K562 (cell line): ENCODE results near the gene BACE2. TPM values are rescaled to one million over a fixed set of nuclear protein-coding genes. Genes with fewer than 3 reads are reported as not detected.

ENCODE experiments used
- ATAC-seq: fragments of 200-7000 bp; cut with Tn5 transposase; 3 replicates; pipeline ENCODE4 v1.9.1; 2020; ENCODE audit warnings: moderate library complexity
- BruUV-seq: library from RNA; stranded (reverse); fragments of 400-500 nt; replicated peaks from 2 replicates; lab custom pipeline; 2021; lab: Mats Ljungman, UMichigan
- CTCF ChIA-PET: fragments of 300-600 bp; formaldehyde crosslinking; extraction: SDS; loops from one replicate; lab custom pipeline; 2021; ENCODE audit warnings: low intra/inter-chr PET ratio; lab: Yijun Ruan, JAX
- POLR2A ChIA-PET: fragments of 300-600, 350-650 bp; sonication (Branson Sonifier 250); formaldehyde crosslinking; extraction: SDS; loops from one replicate; lab custom pipeline; 2021; ENCODE audit warnings: antibody characterized with exemption, inconsistent platforms; lab: Yijun Ruan, JAX
- DNase-seq, 4 experiments: peaks; one replicate each; pipeline versions ENCODE4 v3.0.0 to v3.0.0-alpha.2; 2011 to 2018; ENCODE audit warnings: low spot score in 3 of 4, mixed read lengths in 3 of 4; ENCODE audit errors: extremely low read depth in 1 of 4
- FAIRE-seq: peaks from 2 replicates; lab custom pipeline; 2011; peaks lifted over from hg19 to GRCh38; lab: Jason Lieb, UNC
- H2AFZ ChIP-seq: 2 replicates; pipeline ENCODE4 v1.6.0; 2011; ENCODE audit warnings: low read depth, low read length, control low read depth, inconsistent platforms
- H3K27ac ChIP-seq: fragments of 200-600 bp; 3 replicates; pipeline ENCODE4 v1.8.0; 2011; ENCODE audit warnings: low read depth, mild to moderate bottlenecking, control low read depth, inconsistent platforms, low read length, moderate library complexity, mixed read lengths; ENCODE audit errors: extremely low read depth
- H3K27me3 ChIP-seq, 2 experiments: fragments of 300-600 bp in 1 of 2; 2 replicates in 1 of 2; 3 replicates in 1 of 2; pipeline versions ENCODE4 v1.6.0 to v1.8.0; 2011; ENCODE audit warnings: inconsistent platforms in 2 of 2, low read length in 2 of 2, mild to moderate bottlenecking in 1 of 2, mixed read lengths in 1 of 2, moderate library complexity in 1 of 2; ENCODE audit not compliant: control insufficient read depth in 2 of 2, insufficient read depth in 2 of 2
- H3K36me3 ChIP-seq: fragments of 300-600 bp; 3 replicates; pipeline ENCODE4 v1.8.0; 2011; ENCODE audit warnings: mild to moderate bottlenecking, low read length, inconsistent platforms; ENCODE audit not compliant: control insufficient read depth, insufficient read depth
- H3K4me1 ChIP-seq, 2 experiments: fragments of 200-600 bp in 1 of 2; replicated peaks in 1 of 2; 2 replicates in 1 of 2; 3 replicates in 1 of 2; pipeline versions ENCODE4 v1.5.1 to v1.8.0; 2011; ENCODE audit warnings: inconsistent platforms in 2 of 2, low read length in 2 of 2, mild to moderate bottlenecking in 1 of 2, mixed read lengths in 1 of 2, moderate library complexity in 1 of 2; ENCODE audit not compliant: control insufficient read depth in 2 of 2, insufficient read depth in 2 of 2
- H3K4me2 ChIP-seq: 2 replicates; pipeline ENCODE4 v1.6.1; 2011; ENCODE audit warnings: low read length, control low read depth, inconsistent platforms, mixed read lengths; ENCODE audit not compliant: insufficient read depth
- H3K4me3 ChIP-seq: fragments of 200-600 bp; sonication (generic), shearing (Covaris generic); 2 replicates; pipeline ENCODE4 v1.5.1; 2016; ENCODE audit warnings: control low read depth, inconsistent platforms
- H3K79me2 ChIP-seq: fragments of 200-600 bp; 3 replicates; pipeline ENCODE4 v1.8.0; 2011; ENCODE audit warnings: low read length, inconsistent platforms; ENCODE audit not compliant: control insufficient read depth, insufficient read depth
- H3K9ac ChIP-seq, 2 experiments: 2 replicates each; pipeline versions ENCODE4 v1.6.0 to v1.6.1; 2011; ENCODE audit warnings: low read depth in 2 of 2, low read length in 2 of 2, control low read depth in 1 of 2, inconsistent platforms in 1 of 2, mild to moderate bottlenecking in 1 of 2, mixed read lengths in 1 of 2; ENCODE audit not compliant: insufficient read depth in 1 of 2
- H3K9me1 ChIP-seq: one replicate; pipeline ENCODE4 v1.6.0; 2011; ENCODE audit warnings: inconsistent platforms, mild to moderate bottlenecking, low read length, moderate library complexity; ENCODE audit not compliant: control insufficient read depth, insufficient read depth
- H3K9me3 ChIP-seq: replicated peaks from 2 replicates; pipeline ENCODE4 v1.5.1; 2011; ENCODE audit warnings: low read depth, low read length, inconsistent platforms; ENCODE audit not compliant: control insufficient read depth, insufficient read depth
- H4K20me1 ChIP-seq: replicated peaks from 2 replicates; pipeline ENCODE4 v1.6.1; 2011; ENCODE audit warnings: low read length, inconsistent platforms, mixed read lengths; ENCODE audit not compliant: control insufficient read depth, insufficient read depth
- BHLHE40 ChIP-seq: IDR thresholded peaks from 2 replicates; pipeline ENCODE4 v1.6.1; 2011; ENCODE audit warnings: low read length, improper control_type of control experiment
- DNMT1 ChIP-seq: fragments of 450-650 bp; IDR thresholded peaks from 2 replicates; pipeline ENCODE4 v1.6.1; 2016; ENCODE audit warnings: antibody characterized with exemption, mild to moderate bottlenecking
- DPF2 ChIP-seq: fragments of 450-650 bp; IDR thresholded peaks from 2 replicates; pipeline ENCODE4 v1.6.1; 2016
- ELF4 ChIP-seq: fragments of 450-650 bp; formaldehyde crosslinking; IDR thresholded peaks from 2 replicates; pipeline ENCODE4 v1.4.0; 2022; ENCODE audit warnings: missing genetic modification characterization
- HMG20A ChIP-seq: fragments of 450-650 bp; formaldehyde crosslinking; conservative IDR thresholded peaks from 2 replicates; pipeline ENCODE4 v1.4.0; 2020; ENCODE audit warnings: mild to moderate bottlenecking, mixed read lengths
- MLLT1 ChIP-seq, 2 experiments: fragments of 450-650 bp; IDR thresholded peaks; 2 replicates each; pipeline ENCODE4 v1.6.1; 2016
- SMC3 ChIP-seq: conservative IDR thresholded peaks from 2 replicates; pipeline ENCODE4 v1.6.1; 2011; ENCODE audit warnings: low read depth, low read length, improper control_type of control experiment; ENCODE audit not compliant: insufficient read depth
- SRSF9 ChIP-seq: fragments of 200-400 bp; formaldehyde crosslinking; IDR thresholded peaks from 2 replicates; pipeline ENCODE4 v1.6.1; 2017; ENCODE audit warnings: low read depth, low read length, borderline replicate concordance
- ZNF197 ChIP-seq: fragments of 200-800 bp; sonication (Bioruptor generic); IDR thresholded peaks from 2 replicates; pipeline ENCODE4 v1.6.1; 2016; ENCODE audit warnings: low read depth, missing genetic modification characterization, missing compliant biosample characterization
- ZSCAN29 ChIP-seq: fragments of 450-650 bp; IDR thresholded peaks from 2 replicates; pipeline ENCODE4 v1.6.1; 2017
- WGBS: fragments of 100-300 bp; shearing (Covaris generic); methylation state at CpG from one replicate; pipeline ENCODE4 v1.1.6; 2016; ENCODE audit warnings: low coverage, mixed read lengths; ENCODE audit not compliant: insufficient coverage; ENCODE audit errors: missing lambda C conversion rate; 5-methylcytosine and 5-hydroxymethylcytosine counted together
- in situ Hi-C: fragments of 300-500 bp; cut with MboI; formaldehyde crosslinking; loops from 4 replicates; pipeline ENCODE4 v1.15.0; 2018; ENCODE audit warnings: inconsistent platforms, mixed read lengths
- intact Hi-C: fragments of 100-400 bp; cut with micrococcal nuclease; formaldehyde crosslinking; loops from 2 replicates; pipeline ENCODE4 v1.14.2; 2022
- polyA plus RNA-seq, 8 experiments: library from polyadenylated mRNA; depleted of rRNA in 4 of 8; stranded (reverse) in 5 of 8; unstranded in 3 of 8; fragments of >200 nt; fragmentation: Nextera tagmentation in 2 of 8; fragmentation: Illumina TruSeq in 1 of 8; extraction: Ambion mirVana in 2 of 8; extraction: Trizol in 1 of 8; gene quantifications; 2 replicates each; pipeline versions ENCODE4 v1.2.1 to v1.2.3, GENCODE V29; 2011 to 2014; ENCODE audit warnings: inconsistent platforms in 1 of 8, missing spikeins in 1 of 8
- total RNA-seq, 7 experiments: library from RNA; depleted of rRNA in 6 of 7; stranded (reverse); fragments of >200 nt in 6 of 7; fragmentation: Illumina TruSeq in 2 of 7; extraction: Trizol in 2 of 7; gene quantifications; 2 replicates each; pipeline versions ENCODE4 v1.2.1 to v1.2.3, GENCODE V29; 2011 to 2021; ENCODE audit warnings: low replicate concordance in 1 of 7
- TF ChIP-seq, protein P1 (sequence below): sonication (generic); formaldehyde crosslinking; IDR thresholded peaks from 2 replicates; pipeline ENCODE4 v1.9.0; 2022; ENCODE audit warnings: mild to moderate bottlenecking, missing genetic modification reagents
- TF ChIP-seq, protein P2 (sequence below): sonication (generic); formaldehyde crosslinking; IDR thresholded peaks from 2 replicates; pipeline ENCODE4 v1.8.0; 2022; ENCODE audit warnings: mild to moderate bottlenecking, missing genetic modification reagents

Gene BACE2
- total and polyA plus RNA-seq, 9 of the 15 experiments (the other 6 are each of a cell fraction or from before 2014, with no cell fraction given), result 0.05 to 0.24 (median 0.15) TPM; not detected in 2

GRCh38 chr21:41137401-41137800, 30.6 kb upstream of the BACE2 start:
- intact Hi-C loops (no loop called here), in situ Hi-C loops (no loop called here)
- DNase-seq (no peak), FAIRE-seq (no peak), ATAC-seq (no peak)
- CTCF ChIA-PET, result no interaction called here
- H3K4me3 ChIP-seq, result no peak overlapping the region
- no peaks in the 10 kb centered on the region for H3K9me1 ChIP-seq
- no peaks in the 10 kb centered on the region for H3K9me3 ChIP-seq
- H3K27me3 ChIP-seq, result peaks cover under 1 to 18% of the 10 kb centered on the region in 2 experiments; a peak in 3 of 5 replicates
- H2AFZ ChIP-seq, result no peak overlapping the region
- WGBS, result 0% methylated on average over 8 of the region's 8 CpGs
- no peak overlapping the region for H3K27ac ChIP-seq
- H4K20me1 ChIP-seq, result no peaks in the 10 kb centered on the region
- POLR2A ChIA-PET, result interaction anchor here (0.8 to 1.2 kb wide), 2 partner anchors 15 to 45 kb away, joined by 3 to 4 read pairs; no protein-coding TSS in a partner anchor
- H3K79me2 ChIP-seq, result no peaks in the 10 kb centered on the region
- no TSS peak for BruUV-seq
- TF ChIP-seq ZSCAN29 (no peak), SRSF9 (no peak), MLLT1 (IDR thresholded peaks at IDR 0.05) (no peak), DPF2 (no peak), DNMT1 (no peak), HMG20A (CRISPR knock-in tag) (no peak), ELF4 (CRISPR knock-in tag) (no peak), SMC3 (no peak), BHLHE40 (no peak), ZNF197 (no peak)
- TF ChIP-seq, protein P1, sequence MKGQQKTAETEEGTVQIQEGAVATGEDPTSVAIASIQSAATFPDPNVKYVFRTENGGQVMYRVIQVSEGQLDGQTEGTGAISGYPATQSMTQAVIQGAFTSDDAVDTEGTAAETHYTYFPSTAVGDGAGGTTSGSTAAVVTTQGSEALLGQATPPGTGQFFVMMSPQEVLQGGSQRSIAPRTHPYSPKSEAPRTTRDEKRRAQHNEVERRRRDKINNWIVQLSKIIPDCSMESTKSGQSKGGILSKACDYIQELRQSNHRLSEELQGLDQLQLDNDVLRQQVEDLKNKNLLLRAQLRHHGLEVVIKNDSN (CRISPR knock-in tag), result no peak
- TF ChIP-seq, protein P2, sequence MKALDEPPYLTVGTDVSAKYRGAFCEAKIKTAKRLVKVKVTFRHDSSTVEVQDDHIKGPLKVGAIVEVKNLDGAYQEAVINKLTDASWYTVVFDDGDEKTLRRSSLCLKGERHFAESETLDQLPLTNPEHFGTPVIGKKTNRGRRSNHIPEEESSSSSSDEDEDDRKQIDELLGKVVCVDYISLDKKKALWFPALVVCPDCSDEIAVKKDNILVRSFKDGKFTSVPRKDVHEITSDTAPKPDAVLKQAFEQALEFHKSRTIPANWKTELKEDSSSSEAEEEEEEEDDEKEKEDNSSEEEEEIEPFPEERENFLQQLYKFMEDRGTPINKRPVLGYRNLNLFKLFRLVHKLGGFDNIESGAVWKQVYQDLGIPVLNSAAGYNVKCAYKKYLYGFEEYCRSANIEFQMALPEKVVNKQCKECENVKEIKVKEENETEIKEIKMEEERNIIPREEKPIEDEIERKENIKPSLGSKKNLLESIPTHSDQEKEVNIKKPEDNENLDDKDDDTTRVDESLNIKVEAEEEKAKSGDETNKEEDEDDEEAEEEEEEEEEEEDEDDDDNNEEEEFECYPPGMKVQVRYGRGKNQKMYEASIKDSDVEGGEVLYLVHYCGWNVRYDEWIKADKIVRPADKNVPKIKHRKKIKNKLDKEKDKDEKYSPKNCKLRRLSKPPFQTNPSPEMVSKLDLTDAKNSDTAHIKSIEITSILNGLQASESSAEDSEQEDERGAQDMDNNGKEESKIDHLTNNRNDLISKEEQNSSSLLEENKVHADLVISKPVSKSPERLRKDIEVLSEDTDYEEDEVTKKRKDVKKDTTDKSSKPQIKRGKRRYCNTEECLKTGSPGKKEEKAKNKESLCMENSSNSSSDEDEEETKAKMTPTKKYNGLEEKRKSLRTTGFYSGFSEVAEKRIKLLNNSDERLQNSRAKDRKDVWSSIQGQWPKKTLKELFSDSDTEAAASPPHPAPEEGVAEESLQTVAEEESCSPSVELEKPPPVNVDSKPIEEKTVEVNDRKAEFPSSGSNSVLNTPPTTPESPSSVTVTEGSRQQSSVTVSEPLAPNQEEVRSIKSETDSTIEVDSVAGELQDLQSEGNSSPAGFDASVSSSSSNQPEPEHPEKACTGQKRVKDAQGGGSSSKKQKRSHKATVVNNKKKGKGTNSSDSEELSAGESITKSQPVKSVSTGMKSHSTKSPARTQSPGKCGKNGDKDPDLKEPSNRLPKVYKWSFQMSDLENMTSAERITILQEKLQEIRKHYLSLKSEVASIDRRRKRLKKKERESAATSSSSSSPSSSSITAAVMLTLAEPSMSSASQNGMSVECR (CRISPR knock-in tag), result no peak
- H3K4me2 ChIP-seq, result no peak overlapping the region
- no peak overlapping the region for H3K9ac ChIP-seq
- H3K36me3 ChIP-seq, result no peaks in the 10 kb centered on the region
- no peaks in the 10 kb centered on the region for H3K4me1 ChIP-seq
